GM21381 (cell line): Measurements from ENCODE around the gene FLII.
"Not testable (repeated sequence)": the region's sequence is repeated elsewhere in the genome, so short reads cannot be mapped to it uniquely, and the experiment has no call there.

ENCODE experiments used
- ATAC-seq: cut with Tn5 transposase; IDR thresholded peaks from one replicate; pipeline ENCODE4 v1.9.1; 2021; ENCODE audit warnings: mild to moderate bottlenecking, moderate library complexity; ENCODE audit not compliant: unreplicated experiment

The FLII gene

DNA sequence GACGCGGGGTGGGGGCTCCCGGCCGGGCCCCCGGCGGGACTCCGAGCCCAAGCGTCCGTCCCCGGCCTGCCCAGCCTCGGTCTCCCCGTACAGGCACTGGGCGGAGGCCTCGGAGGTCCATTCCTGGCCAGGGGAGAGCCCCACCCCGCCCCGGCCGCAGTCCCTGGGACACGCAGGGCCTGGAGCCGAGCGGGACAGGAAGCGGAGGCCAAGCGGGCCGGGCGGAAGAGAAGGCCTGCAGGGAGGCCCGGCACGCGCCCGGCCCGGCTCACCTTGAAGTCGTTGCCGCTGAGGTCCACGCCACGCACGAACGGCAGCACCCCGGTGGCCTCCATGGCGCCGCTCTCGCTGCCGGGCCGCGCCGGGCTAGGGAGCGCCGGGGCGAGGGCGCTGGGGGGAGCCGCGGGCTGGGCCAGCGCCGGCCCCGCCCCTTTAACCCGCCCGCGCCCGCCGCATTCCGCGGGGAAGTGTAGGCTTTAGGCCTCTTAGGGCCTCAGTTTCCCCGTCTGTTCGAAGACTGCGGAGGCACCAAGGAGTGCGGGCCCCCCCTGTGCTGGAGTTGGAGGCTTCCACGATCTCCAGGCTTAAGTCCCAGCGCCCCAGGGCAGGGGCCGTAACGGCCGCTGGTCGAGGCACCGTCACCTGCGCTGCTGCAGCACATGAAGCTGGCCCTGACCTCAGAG is at the start of gene FLII:
TSS of gene FLII (minus strand) at position 383 of the 683 bp plus-strand sequence. CDS start at position 335, 48 bp downstream.
- ATAC-seq = peak; percentile 18

DNA sequence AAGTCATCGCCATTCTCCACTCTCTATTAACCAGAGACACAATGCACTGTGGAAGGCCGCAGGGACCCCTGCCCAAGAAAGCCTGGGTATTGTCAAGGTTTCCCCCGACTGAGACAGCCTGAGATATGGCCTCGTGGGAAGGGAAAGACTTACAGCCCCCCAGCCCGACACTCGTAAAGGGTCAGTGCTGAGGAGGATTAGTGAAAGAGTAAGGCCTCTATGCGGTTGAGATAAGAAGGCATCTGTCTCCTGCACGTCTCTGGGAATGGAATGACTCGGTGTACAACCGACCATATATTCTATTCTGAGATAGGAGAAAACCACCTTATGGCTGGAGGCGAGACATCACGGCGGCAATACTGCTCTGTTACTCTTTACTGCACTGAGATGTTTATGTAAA is 44.7 kb upstream of the FLII start:
- ATAC-seq = not testable (repeated sequence)

DNA sequence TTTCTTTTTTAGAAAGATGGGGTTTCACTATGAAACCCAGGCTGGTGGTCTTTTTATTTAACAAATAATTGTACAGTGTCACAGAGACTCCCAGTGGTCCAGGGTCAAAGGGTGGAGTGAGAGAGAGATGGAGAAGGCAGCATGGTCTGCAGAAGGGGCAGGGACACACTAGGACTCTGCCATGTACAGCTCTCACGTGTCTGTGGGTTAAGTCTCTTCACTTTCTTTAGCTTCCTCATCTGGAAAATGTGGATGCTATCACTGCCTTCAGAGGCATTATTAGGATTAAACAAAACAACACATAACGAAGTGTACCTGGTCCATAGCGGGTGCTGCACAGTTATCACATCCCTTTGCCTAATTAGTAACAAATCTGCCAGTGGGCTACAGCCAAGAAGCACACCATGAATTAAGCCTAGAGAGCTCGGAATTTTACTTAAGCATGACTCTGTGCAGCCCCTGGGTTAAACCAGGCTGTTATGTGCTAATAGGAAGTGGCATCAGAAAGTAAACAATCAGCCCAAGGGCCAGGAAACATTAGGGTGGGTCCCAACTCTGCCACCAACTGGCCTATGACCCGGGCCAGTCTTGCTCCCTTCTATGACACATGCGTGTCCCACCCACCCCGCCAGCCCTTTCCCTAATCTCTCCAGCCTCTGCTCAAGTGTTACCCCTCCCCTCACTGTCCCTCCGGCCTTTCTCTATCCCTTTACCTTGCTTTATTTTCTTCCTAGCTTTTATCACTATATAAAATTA is 42.4 kb upstream of the FLII start:
- ATAC-seq = no peak

DNA sequence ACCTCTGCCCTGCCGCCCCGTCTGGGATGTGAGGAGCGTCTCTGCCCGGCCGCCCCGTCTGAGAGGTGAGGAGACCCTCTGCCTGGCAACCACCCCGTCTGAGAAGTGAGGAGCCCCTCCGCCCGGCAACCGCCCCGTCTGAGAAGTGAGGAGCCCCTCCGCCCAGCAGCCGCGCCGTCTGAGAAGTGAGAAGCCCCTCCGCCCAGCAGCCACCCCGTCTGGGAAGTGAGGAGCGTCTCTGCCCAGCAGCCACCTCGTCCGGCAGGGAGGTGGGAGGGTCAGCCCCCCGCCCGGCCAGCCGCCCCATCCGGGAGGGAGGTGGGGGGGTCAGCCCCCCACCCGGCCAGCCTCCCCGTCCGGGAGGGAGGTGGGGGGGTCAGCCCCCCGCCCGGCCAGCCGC is 39.5 kb upstream of the FLII start:
- ATAC-seq = not testable (repeated sequence)

DNA sequence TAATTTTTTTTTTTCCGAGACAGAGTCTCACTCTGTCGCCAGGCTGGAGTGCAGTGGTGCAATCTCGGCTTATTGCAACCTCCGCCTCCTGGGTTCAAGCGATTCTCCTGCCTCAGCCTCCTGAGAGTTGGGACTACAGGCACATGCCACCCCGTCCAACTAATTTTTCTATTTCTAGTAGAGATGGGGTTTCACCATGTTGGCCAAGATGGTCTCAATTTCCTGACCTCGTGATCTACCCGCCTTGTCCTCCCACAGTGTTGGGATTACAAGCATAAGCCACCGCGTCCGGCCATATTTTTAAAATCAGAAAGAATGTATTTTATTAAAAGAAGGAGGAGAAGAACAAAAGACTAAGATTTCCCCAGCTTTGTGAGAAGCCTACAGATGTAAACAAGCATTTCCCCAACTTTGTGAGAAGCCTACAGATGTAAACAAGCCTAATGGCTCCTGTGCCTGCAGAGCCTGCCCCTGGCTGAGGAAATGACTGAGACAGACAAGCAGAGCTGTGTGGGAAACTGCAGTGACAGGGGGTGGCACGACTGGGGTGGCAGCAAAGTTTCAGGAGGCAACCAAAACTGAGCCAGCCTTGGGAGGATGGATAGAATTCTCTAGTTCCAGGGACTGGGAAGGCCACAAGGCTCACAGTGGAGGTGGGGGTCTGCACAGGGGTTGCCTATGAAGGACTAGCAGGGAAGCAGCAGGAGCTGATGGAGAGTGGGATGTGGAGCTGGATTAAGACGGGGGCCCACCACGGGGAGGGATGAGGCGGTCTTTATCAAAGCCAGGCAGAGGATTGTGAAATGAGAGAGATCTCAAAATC is 33.4 kb upstream of the FLII start:
- no peak for ATAC-seq

DNA sequence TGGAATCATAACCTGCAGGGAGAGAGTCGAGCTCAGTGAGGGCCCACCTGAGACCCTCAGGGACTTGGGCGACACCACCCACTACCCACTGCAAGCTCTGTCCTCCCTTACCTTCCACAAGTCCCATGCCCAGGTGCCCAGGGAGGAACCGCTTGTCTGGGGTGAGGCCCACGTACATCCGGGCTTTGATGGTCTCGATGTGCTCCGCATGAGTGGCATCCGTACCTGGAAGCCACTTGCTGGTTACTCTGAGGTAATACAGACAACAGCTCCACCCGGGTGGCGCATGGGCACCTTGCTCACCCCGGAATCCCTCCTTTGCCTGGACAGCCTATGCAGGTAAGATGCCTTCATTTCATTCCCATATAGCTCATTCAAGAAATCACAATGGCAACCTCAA is 26.8 kb upstream of the FLII start:
- ATAC-seq = no peak

DNA sequence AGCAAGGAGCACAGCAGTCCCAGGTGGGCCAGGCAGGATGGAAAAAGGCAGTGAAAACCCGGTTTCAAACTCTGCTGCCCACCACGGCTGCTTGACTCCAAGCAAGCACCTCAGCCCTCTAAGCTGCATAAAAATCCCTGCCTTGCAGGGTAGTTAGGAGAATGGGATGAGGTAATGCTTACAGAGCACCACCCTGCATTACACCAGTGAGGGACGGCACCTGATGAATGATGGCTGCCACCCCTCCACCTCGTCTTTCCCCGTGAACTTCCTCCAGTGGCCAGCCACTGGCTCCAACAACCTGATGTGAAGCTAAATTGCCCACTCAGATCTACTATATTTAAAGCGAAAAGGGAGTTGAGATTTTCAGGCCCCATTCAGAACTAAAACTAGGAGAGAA is 23.2 kb upstream of the FLII start:
- ATAC-seq = no peak

DNA sequence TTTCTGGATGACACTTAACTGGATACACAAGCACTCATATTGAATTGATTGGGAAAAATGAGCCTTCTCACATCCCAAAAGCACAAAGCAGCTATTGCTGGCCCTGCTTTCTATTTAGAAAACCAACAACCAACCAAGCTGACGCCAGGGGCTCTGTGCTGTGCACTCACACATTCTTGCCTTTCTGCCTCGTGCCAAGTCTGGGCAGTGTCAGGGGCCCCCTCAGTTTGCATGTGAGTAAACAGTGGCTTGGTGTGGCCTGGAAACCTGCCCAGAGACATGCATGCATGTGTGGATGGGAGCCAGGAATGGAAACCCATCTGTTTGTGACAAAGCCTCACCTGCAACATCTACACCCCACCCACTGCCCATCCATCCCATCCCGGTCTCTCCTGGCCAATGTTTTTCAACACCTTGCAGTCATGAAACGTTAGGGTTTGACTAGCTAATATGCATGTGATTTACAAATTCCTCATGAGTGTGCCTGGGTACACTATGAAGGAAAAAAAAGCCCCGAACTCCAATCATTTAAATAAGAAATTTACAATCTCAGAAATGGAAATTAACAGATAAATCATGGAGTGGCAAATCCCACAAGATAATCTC is 22.3 kb upstream of the FLII start:
- no peak for ATAC-seq

DNA sequence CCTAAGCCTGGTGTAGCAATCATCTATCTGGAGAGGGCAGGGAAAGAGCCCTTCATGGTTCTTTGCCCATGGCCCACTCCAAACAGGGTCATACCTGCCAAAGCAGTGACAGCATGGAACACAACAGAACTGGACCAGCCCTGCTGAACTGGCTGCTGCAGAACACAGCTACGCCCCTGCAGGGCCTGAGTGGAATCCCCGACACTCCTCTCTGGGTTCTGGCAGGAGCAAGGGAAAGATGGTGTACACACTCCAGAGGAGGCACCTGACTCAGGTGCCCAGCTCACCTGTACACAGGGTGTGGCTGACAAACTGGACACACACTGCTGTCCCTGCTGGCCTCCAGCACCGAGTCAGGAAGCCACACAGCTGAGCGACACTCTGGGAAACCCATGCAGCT is 21.7 kb upstream of the FLII start:
- ATAC-seq = no peak

DNA sequence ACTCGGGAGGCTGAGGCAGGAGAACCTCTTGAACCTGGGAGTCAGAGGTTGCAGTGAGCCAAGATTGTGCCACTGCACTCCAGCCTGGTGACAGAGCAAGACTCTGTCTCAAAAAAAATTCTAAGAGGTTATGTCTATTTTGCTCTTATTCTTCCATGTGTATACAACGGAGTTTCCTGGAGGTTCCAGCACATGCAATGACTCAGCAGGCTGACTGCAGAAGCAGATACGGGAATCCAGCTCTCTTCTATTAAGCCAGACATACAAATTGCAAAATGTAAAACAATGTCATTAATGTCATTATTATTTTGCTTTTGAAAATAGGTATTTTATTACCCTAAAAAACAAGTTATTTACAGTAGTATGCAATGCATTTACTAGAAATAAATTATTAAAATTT is 20.3 kb upstream of the FLII start:
- no peak for ATAC-seq

DNA sequence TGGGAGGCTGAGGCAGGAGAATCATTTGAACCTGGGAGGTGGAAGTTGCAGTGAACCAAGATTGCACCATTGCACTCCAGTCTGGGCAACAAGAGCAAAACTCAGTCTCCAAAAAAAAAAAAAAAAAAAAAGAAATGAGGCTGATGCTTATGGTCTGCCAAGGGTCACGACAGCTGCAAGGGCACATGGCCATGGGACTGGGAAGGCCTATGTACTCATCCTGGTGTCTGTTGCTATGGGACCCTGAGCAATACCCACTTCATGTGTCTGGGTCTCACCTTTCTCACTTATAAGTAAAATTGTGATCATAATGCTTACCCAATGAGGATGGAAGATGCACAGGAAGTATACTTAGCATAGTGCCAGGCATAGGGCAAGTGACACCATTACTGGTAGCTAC is 18.5 kb upstream of the FLII start:
- ATAC-seq = no peak

DNA sequence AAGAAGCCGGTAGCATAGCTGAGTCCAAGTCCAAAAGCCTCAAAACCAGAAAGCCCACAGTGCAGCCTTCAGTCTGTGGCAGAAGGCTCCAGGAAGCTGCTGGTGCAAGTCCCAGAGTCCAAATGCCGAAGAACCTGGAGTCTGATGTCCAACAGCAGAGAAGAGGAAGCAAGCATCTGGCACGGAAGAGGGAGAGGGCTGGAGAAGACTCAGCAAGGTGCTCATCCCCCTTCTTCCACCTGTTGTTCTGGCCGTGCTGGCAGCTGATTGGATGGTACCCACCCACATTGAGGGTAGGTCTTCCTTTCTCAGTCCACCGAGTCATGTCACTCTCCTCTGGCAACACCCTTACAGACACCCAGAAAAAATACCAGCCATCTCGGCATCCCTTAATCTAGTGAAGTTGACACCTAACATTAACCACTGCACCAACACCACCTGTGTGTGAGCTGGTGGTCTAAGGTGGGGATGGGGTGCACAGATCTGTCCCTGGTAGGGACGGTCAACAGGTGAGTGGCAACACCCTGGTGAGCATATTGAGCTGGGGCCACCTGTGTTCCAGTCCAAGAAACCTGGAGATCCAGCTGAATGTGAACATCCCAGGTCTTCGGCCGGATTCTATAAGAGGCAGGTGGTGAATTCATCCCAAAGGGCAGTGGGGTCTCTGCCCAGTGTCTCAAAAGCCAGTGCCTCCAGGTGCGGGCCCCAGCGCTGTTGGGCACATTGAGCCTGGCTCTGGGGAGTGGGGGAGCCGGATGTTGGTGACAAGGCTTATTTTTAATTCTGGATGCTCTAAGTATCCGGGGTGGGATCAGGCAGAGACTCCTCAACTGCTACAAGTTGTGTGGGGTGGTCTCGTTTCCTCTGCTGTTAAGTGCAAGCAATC is 11.8 kb upstream of the FLII start:
- ATAC-seq = no peak

DNA sequence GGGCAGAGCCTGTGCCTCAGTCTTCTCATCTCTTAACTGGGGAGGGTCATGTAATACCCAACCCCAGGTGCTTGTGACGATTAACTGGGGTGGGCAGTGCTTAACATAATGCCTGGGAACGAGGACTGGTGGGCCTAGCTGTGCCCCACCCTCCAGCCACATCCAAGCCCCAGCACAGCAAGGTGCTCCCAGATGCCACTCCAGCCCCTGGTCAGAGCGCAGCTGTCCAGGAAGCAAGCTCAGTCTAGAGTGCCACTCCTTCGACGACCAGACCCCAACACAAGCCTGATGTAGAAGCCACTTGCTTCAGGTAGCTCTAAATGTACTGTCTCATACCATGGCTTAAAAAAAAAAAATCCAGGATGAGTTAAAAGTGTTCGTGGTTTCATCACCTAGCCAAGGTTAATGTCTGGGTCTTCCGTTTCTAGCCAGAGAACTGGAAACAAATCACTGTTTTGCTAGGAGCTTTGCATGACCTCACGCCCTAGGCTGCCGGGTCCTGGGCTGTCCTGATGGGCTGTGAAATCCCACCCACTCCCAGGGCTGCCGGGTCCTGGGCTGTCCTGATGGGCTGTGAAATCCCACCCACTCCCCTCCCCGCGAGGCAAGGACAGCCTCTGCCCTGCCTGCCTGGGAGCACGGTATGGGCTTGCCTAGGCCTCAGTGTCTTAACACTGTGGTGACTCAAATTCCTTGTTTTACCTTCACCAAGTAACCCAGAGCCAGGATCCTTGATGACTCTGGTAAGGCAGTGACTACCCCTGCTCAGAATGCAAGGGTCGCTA is 9.6 kb upstream of the FLII start:
- no peak for ATAC-seq

DNA sequence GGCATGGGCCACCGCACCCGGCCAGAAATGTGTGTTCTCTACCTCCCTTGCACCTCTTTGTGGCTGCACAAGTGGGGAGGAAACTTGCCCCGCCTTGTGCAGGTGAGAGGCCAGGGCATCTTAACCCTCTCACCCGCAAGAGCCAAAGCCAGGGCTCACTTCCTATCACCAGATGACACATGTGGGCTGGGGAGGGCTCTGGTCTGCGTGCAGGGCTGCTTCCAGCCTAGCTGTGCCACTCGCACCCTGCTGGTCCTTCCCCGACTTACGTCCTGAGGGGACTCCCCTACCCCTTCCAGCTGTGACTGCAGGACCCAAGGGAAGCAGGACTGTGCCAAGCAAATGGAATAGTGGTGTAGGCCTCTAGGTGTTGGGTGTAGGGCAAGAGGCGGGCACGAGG is 8.8 kb upstream of the FLII start:
- no peak for ATAC-seq

DNA sequence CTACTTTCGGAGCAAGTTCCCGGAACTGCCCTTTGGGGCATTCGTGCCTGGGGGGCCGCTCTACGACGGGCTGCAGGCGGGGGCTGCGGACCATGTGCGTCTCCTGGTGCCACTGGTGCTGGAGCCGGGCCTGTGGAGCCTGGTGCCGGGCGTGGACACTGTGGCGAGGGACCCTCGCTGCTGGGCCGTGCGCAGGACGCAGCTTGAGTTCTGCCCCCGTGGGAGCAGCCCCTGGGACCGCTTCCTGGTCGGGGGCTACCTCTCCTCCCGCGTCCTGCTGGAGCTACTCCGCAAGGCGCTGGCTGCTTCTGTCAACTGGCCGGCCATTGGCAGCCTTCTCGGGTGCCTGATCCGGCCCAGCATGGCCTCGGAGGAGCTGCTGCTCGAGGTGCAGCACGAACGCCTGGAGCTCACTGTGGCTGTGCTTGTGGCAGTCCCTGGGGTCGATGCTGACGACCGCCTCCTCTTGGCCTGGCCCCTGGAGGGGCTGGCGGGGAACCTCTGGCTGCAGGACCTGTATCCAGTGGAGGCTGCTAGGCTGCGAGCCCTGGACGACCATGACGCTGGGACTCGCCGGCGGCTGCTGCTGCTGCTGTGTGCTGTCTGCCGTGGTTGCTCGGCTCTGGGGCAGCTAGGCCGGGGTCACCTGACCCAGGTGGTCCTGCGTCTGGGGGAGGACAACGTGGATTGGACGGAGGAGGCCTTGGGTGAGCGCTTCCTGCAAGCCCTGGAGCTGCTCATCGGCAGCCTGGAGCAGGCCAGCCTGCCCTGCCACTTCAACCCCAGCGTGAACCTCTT is 5.5 kb upstream of the FLII start:
- ATAC-seq = no peak

DNA sequence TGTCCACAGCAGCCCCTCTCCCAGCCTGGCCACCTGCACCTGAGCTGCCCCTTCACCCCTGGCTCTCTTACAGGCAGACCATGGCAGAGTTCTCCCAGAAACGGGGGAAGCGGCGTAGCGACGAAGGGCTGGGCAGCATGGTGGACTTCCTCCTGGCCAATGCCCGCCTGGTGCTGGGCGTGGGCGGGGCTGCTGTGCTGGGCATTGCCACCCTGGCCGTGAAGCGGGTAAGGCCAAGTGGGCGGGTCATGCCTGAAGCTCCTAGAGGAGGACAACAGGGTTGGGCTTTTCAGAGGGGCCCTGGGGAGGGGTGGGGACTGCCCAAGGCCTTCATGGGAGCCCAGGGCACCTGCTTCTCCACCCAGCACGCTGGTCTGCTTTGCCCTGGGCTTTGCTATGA is 4.1 kb upstream of the FLII start:
- ATAC-seq = no peak

DNA sequence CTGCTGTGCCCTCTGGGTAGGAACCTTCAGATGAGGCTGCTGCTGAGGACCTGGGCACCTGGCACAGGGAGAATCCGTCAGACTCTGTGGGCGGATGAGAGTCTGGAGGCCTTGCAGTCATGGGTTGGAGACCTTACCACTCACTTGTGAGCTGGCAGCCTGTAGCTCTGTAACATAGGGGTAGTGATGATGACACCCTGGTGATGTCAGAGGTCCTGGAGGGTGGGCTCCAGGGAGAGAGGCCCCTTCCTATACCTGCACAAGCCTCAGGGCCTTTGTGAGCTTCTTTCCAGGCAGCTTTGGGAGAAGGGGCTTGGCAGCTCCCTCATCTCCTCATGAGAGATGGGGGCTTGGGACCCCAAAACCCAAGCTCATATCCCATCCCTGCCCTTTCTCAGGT is 3.6 kb upstream of the FLII start:
- ATAC-seq = no peak

DNA sequence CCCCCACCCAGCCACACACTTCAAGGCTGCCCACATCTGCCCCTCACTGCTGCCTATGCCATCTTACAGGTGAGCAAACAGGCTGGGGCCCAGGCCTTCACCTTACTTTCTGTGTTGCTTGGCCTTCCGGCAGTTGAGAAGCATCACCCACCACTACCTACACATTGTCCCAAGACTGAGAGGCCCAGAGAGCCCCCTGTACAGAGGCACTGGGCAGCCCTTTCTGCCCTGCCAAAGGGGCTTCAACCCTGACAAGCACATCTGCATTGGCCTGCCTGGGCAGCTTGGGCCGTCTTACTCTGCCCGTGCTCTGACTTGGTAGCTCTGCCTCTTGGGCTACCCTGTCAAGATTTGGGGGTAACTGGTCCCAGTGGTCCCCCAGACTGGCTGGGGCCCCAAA is 3.1 kb upstream of the FLII start:
- ATAC-seq = no peak

DNA sequence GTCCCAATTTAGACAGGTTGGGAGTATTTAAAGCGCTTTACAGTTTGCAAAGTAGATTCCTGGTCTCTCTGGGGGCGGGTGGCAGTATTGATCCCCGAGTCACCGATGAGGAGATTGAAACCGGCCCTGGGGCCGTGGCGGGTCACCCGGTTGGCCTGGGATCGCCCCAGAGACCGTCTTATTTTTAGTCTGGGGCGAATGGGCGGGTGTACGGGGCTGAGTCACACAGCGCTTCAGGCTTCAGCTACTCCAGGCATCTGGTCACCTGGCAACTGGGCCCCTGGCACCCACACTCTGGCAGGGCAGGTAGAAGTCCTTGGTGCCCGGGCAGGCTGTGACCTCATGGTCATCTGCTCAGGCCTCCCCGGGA is 2.6 kb upstream of the FLII start:
- no peak for ATAC-seq
